ENCODE results near the gene DAGLA.
"Not testable (repeated sequence)": the region's sequence is repeated elsewhere in the genome, so short reads cannot be mapped to it uniquely, and the experiment has no call there.

DAGLA gene

GRCh38 chr11:61666684-61667297 lies 13.4 kb upstream of the DAGLA start:
- no peak for DNase-seq

- DNase-seq: no peak
Observed at GRCh38 chr11:61667684-61668305, 12.4 kb upstream of the DAGLA start.

DNA sequence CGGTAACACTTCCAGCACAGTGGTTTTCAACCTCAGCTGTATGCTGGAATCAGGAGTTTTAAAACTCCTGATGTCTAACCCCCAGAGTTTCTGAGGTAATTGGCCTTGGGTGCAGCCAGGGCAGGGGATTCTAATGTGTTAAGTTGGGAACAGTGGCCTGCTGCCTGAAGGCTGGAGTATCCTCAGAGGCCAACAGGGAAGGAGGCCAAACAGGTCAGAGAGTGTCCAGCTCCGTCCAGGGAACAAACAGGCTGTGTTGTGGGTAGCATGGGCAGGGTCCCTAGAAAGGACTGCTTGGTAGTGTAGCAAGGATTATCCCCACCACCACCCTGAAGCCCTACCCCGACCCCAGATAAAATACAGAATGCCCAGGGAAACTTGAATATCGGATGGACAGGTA lies 10.8 kb upstream of the DAGLA start:
- no peak for DNase-seq

DNA sequence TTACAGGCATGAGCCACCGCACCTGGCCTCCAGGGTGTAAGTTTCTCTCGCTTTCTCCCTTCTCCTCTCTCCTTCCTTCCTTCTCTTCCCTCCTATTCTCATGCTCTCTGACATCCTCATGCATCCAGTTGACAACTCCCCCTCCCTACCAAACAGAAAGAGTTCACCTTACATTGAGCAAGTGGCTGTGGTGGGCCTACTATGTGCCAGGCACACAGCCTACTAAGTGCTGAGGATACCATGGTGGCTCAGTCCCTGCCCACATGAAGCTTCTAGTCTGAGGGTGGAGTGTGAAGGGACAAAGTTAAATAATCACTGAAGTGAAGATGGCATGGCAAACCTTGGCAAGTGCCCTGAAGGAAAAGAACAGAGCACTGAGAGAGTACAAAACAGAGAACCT lies 9.6 kb upstream of the DAGLA start:
- DNase-seq: no peak

DNA sequence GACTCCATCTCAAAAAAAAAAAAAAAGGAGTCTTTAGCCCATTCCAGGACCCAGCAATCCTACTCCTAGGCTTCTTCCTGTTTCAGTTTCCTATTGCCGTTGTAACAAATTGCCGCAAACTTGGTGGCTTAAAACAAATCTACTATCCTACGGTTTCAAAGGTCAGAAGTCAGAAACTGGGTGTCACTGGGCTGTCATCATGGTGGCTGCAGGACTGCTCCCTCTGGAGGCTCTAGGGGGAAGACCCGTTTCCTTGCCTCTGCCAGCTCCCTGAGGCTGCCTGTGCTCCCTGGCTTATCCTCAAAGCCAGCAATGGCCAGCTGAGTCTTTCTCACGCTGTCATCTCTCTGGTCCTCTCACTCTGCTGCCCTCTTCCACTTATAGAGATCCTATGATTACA lies 8.7 kb upstream of the DAGLA start:
- DNase-seq: no peak

GRCh38 chr11:61673946-61674467 lies 6.2 kb upstream of the DAGLA start:
- not testable (repeated sequence) for DNase-seq

GRCh38 chr11:61675826-61676225 lies 4.4 kb upstream of the DAGLA start:
- no peak for DNase-seq

- no peak for DNase-seq
Observed at GRCh38 chr11:61679296-61679695, 895 bp upstream of the DAGLA start.

DNA sequence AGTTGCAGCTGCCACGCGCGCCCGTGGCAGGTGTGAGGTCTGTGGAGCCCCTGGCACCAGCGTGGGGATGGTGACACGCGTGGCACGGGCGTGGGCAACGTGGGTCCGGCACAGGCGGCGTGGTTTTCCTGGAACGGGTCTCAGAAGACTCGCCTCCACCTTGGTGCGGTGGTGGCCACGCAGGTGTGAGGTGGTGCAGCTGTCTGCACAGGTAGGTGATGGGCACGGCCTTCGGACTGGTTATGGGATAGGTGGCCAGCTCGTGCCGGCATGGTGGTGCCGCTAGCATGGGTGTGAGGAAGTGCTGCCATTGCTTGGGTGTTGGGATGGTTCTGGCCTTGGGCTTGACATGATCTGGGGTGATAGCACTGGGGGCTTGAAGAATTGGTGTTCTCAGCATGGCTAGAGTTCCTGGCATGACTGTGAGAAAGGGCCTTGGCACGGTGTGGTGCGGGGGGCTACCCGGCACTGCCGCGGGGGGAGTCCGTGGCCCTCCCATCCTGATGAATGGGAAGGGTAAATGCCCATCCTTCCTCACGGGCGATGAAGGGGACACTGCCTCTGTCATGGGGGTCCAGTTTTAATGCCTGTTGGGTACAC lies 531 bp downstream of the DAGLA start:
- no peak for DNase-seq

DNA sequence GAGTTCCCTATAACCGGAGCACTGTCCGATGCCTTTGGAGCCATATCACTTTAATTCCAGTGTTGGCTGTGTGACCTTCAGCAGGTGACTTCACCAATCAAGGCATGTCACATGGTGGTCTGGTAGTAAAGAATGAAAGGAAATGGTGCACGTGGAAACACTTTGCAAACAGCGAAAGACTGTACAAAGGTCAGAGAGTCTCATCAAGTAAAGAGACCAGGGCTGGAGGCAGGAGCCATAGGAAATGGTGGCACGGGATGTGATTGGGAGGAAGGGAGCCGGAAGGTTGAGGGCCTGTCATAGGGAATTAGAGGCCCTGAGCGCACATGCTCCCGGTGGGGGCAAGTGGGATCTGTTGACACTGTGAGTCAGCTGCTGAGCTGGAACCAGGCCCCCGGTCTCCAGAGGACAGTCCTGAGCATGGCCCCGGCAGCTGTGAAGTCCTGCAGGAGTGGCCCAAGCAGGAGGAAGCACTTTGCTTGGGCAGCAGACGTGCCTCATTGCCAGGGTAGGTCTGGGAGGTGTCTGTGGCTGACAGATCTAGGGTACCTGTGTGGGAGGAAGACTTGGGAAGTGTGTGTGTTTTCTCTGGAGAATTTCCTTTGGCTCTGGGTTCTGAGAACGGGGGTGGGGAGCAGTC lies 2.0 kb downstream of the DAGLA start:
- no peak for DNase-seq

GRCh38 chr11:61682906-61683675 lies 2.9 kb downstream of the DAGLA start:
- no peak for DNase-seq

DNA sequence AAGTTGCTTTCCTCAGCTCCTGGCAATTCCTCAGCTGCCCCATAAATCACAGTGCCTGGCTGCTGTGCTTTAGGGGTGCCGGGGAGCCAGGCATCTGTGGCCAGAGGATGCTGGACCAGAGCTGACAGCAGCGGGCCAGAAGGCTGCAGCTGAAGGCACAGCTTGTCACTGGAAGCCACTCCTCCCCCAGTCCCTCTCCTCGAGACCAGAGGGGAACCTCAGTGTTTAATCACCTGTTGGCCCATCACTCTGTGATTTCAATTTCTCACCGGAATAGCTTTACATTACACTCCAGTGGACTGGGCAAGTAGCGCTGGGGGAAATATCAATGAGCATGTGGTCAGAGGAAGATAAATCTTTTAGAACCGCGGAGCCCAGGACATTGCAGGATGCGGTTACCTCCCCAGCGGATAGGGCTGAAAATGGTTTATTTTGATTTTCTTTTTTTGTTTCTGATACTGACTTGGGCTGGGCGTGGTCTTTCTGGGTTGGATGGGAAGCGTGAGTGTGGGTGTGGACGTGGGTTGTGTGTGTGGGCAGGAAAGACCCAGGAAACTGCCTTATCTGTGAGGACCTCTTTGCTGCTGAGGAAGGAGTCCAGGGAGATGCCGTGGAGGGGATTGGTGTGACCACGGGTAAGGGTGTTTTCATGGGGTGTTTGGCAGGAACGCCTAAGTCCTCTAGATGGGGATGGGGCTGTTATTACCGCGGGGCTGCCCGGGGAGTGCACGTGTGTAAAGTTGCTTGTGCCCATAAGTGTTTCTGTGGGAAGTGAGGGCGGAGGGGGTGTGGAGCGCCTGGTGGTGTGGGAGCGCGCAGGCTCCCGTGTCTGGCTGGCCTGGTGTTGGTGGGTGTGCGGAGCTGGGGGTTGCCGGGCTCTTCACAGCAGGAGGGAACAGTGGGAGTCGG lies 4.0 kb downstream of the DAGLA start:
- DNase-seq: no peak

- no peak for DNase-seq
Observed at GRCh38 chr11:61684870-61685616, 4.9 kb downstream of the DAGLA start.

DNA sequence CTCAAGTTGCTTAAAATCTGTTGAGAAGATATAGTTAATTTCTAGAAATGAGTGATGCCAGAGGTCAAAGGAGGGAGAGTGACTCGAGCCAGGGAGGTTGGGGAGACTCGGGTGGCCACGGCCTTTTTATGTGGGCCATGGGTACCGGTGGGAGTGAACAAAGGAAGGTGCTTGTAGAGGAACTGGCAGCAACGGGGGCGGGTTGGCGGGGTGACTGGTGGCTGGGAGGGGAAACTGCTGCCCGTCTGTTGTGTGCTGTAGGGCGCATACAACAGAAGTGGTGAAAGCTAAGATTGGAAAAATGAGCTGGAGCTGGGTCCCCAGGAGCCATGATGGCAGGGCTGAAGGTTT lies 5.4 kb downstream of the DAGLA start:
- DNase-seq: no peak

GRCh38 chr11:61686066-61686465 lies 5.9 kb downstream of the DAGLA start:
- no peak for DNase-seq

GRCh38 chr11:61686469-61686868 lies 6.3 kb downstream of the DAGLA start:
- no peak for DNase-seq

- no peak for DNase-seq
Observed at GRCh38 chr11:61687420-61687819, 7.2 kb downstream of the DAGLA start.

DNA sequence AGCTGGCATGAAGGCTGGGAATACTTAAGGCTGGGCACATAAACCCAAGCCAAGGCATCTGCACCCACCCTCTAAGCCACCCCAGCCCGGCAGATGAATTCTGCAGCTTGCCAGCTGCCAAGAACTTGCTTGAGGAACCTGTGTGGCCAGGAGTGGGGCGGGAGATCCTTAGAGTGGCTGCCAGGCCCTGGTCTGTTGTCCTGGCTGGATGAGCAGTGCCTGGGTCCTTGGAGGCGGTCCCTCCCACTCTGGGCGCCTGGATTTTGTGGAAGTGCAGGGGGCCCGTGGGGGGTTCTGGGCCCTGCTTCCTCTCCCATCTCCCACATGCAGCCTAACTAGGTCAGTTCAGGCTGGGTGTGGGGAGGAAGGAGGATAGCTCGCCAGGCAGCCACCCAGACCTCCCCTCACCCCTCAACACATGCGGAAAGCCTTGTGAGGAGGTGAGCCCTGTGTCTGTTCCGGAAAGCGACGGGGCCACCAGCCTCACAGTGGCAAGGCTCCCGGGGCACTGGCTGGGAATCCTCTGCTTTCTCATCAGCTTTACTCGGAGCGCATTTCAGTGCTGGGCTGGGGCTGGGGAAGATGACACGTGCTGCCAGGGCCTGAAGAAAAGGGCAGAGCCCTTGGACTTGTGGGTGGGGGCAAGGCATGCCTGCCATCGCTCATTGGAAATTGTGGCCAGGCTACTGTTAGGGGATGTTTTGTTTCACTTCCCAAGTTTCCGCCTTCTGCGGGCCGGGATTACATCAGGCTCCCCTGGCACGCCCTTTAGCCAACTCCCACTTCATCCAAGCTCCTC lies 8.4 kb downstream of the DAGLA start:
- peak; percentile 31 for DNase-seq

GRCh38 chr11:61689164-61689496 lies 8.9 kb downstream of the DAGLA start:
- no peak for DNase-seq

DNA sequence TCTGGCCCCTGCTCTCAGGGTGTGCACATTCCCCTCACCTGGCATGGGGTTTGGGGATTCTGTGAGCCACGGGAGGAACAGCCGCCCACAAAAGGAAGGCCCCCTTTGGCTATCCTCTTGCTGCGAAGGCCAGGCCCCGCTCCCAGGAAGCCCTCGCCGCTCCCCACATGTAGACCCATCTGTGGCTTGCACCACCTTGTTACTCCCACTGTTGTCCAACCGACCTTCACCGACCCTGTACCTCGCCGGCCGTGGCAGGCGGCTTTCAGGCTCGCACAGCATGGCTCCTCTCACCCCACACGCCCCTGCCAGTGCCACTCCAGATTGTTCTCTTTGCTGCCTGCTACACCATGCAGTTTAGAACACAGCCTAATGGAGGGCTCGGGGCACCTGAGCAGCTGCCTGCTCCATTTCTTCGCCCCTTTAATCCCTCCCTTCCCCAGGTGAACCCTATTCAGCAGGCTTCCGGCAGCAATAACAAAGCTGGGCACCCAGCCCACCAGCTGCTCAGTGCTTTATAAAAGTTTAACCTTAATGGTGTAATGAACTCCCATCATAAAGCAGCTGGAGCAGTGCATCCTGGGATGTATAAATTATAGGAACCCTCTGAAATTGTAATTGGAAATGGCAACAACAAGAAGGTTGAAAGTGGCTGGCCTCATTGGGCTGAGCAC lies 10.7 kb downstream of the DAGLA start:
- no peak for DNase-seq
